KMS-11 (cell line): ENCODE results near the gene KDM4B.

ENCODE experiments used
- H2AFZ ChIP-seq: fragments of 200-600 bp; sonication (generic); 2 replicates; pipeline ENCODE4 v1.6.1; 2016; ENCODE audit warnings: antibody characterized with exemption, mixed run types, low read depth
- H3K27ac ChIP-seq: fragments of 200-600 bp; sonication (generic); 2 replicates; pipeline ENCODE4 v1.6.1; 2016; ENCODE audit warnings: mild to moderate bottlenecking, mixed run types
- H3K27me3 ChIP-seq: fragments of 200-600 bp; sonication (generic); 2 replicates; pipeline ENCODE4 v1.6.1; 2017; ENCODE audit warnings: mild to moderate bottlenecking, low read depth, mixed run types, moderate library complexity; ENCODE audit not compliant: insufficient read depth
- H3K36me3 ChIP-seq: fragments of 200-600 bp; sonication (generic); 2 replicates; pipeline ENCODE4 v1.6.1; 2017; ENCODE audit warnings: mild to moderate bottlenecking, mixed run types; ENCODE audit not compliant: insufficient read depth
- H3K4me1 ChIP-seq: fragments of 200-600 bp; sonication (generic); 2 replicates; pipeline ENCODE4 v1.6.1; 2016; ENCODE audit warnings: mild to moderate bottlenecking, low read depth, mixed run types; ENCODE audit not compliant: poor library complexity, severe bottlenecking
- H3K4me2 ChIP-seq: fragments of 200-600 bp; sonication (generic); 2 replicates; pipeline ENCODE4 v1.7.0; 2016; ENCODE audit warnings: mild to moderate bottlenecking, mixed run types
- H3K4me3 ChIP-seq: fragments of 200-600 bp; sonication (generic); IDR thresholded peaks from 2 replicates; pipeline ENCODE4 v1.6.1; 2017; ENCODE audit warnings: low read depth, low read length, mixed read lengths; ENCODE audit not compliant: insufficient read depth
- H3K79me2 ChIP-seq: fragments of 200-600 bp; sonication (generic); 2 replicates; pipeline ENCODE4 v1.6.1; 2016; ENCODE audit warnings: low read depth, mixed run types; ENCODE audit not compliant: insufficient read depth
- H3K9ac ChIP-seq: fragments of 200-600 bp; sonication (generic); 2 replicates; pipeline ENCODE4 v1.6.1; 2016; ENCODE audit warnings: mild to moderate bottlenecking, mixed run types
- H4K20me1 ChIP-seq: fragments of 200-600 bp; sonication (generic); 2 replicates; pipeline ENCODE4 v1.6.1; 2016; ENCODE audit warnings: mild to moderate bottlenecking, mixed run types; ENCODE audit not compliant: insufficient read depth
- TF ChIP-seq, protein P1 (sequence below): fragments of 200-600 bp; sonication (generic); conservative IDR thresholded peaks from 2 replicates; pipeline ENCODE4 v1.6.1; 2017; ENCODE audit warnings: low read depth, mild to moderate bottlenecking, antibody characterized with exemption, low read length, moderate library complexity, mixed read lengths

KDM4B gene

DNA sequence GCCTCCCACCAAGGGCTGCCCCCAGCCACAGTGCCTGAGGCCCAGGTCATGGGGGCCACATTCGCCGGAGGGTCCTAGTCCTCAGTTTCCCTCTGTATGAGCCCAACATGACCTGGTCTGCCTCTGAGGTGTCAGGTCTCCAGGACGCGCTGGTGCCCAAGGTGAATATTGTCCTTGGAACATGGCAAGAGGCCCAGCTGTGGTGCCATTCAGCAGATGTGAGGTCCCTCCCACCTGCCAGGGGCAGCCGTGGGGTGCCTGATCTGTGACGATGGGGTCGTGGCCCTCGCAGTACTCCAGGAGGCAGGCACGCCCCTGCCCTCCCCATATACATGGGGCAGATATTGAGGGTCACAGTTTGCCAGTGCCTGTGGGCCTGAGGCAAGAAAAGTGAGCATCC lies 151.9 kb downstream of the KDM4B start:
- Histone ChIP-seq H3K36me3 (no peaks in the 10 kb centered on the region), H3K4me1 (no peaks in the 10 kb centered on the region), H3K4me2 (no peak overlapping the region), H3K27me3 (no peaks in the 10 kb centered on the region), H2AFZ (no peak overlapping the region), H3K79me2 (no peaks in the 10 kb centered on the region), H3K4me3 (no peak overlapping the region), H3K27ac (no peak overlapping the region), H4K20me1 (no peaks in the 10 kb centered on the region), H3K9ac (no peak overlapping the region)
- TF ChIP-seq, protein P1, sequence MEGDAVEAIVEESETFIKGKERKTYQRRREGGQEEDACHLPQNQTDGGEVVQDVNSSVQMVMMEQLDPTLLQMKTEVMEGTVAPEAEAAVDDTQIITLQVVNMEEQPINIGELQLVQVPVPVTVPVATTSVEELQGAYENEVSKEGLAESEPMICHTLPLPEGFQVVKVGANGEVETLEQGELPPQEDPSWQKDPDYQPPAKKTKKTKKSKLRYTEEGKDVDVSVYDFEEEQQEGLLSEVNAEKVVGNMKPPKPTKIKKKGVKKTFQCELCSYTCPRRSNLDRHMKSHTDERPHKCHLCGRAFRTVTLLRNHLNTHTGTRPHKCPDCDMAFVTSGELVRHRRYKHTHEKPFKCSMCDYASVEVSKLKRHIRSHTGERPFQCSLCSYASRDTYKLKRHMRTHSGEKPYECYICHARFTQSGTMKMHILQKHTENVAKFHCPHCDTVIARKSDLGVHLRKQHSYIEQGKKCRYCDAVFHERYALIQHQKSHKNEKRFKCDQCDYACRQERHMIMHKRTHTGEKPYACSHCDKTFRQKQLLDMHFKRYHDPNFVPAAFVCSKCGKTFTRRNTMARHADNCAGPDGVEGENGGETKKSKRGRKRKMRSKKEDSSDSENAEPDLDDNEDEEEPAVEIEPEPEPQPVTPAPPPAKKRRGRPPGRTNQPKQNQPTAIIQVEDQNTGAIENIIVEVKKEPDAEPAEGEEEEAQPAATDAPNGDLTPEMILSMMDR = no peak

DNA sequence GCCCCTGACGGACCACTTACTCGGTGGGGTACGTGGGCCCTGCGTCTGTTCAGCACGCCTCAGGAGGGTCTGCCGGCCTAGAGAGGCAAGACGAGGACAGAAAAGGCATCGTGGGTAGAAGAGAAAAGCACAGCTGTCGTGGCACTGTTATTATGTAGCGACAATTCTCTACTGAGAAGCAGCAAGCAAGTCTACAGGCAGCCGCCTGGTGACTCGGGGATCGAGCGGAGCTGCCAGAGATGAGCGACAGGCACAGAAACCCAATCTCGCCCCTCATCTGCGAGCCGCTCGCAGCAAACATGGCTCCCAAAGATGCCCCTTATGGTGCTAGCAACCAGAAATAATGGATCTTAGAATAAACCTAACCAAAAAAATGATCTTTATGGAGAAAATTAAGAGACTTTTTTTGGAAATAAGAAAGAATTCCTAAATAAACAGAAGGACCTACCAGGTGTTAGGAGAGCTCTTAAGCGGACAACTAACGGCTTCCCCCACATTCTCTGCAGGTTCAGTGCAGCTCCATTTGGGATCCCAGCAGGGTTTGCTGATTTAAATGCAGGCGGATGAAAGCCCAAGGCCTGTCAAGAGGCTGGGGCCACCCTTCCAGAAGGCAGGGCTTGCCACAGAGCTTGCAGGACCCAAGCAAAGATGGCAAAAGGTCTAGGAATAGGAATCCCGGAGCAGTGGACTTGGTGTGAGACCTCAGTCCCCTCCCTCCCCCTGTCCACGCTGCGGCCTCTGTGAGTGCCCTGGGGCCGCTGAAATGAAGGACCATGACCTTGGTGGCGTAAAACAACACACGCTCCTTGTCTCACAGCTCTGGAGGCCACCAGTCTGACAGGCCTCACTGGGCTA lies 152.6 kb downstream of the KDM4B start:
- H3K79me2 ChIP-seq = no peaks in the 10 kb centered on the region

DNA sequence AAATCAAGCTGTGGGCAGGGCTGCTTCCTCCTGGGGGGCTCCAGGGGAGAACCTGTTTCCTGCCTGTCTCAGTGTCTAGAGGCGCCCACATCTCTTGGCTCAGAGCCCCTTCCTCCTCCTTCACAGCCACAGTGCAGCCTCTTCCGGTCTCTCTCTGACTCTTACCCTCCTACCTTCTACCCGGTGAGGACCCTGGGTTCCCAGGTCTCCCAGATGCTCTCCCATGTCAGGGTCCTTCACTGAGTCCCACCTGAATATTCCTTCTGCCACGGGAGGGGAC lies 153.1 kb downstream of the KDM4B start:
- Histone ChIP-seq H2AFZ (no peak overlapping the region), H4K20me1 (no peaks in the 10 kb centered on the region), H3K9ac (no peak overlapping the region), H3K36me3 (no peaks in the 10 kb centered on the region), H3K27ac (no peak overlapping the region), H3K4me1 (no peaks in the 10 kb centered on the region), H3K4me3 (no peak overlapping the region), H3K27me3 (no peaks in the 10 kb centered on the region), H3K79me2 (no peaks in the 10 kb centered on the region), H3K4me2 (no peak overlapping the region)
- TF ChIP-seq, protein P1 = no peak

More for the DNA sequence above, 152.6 kb downstream of the KDM4B start:
- H3K4me3 ChIP-seq = no peak overlapping the region
- TF ChIP-seq, protein P1 = no peak
- no peaks in the 10 kb centered on the region for H3K27me3 ChIP-seq
- H3K4me1 ChIP-seq = no peaks in the 10 kb centered on the region
- no peaks in the 10 kb centered on the region for H3K36me3 ChIP-seq
- no peak overlapping the region for H2AFZ ChIP-seq
- no peak overlapping the region for H3K4me2 ChIP-seq
- H3K27ac ChIP-seq = no peak overlapping the region
- no peak overlapping the region for H3K9ac ChIP-seq
- H4K20me1 ChIP-seq = no peaks in the 10 kb centered on the region

DNA sequence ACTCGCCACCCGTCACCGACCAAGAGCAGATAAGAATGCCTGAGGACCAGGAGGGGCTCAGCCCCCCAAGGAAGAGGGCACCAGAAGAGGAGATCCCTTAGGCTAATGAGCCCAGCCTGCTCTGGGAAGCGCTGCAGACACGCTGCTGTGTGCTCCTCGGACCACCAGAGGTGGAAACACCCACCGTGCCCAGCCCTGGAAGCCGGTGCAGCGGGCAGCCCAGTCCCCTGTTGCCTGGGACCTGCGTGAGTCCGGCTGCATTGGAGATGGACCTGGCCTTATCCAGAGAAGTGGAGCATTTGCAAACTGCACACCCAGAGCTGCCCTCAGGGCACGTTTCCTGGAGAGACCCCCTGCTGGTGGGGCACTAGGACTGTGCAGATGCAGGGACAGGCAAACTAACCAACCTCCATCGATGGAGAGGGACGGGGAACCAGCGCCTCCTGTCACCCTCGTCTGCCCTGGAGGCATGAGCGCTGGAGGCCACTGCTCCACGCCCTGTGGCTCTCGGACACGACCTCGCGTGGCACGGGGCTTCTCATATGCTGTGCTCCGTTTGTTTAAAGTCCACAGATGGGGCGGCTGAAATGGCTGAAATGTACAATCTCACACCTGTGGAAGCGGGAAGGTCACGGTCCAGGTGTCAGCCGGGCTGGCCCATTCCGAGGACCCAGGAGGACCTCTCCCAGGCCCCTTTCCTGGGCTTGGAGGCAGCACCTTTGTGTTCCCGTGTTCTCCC lies 153.9 kb downstream of the KDM4B start:
- no peak overlapping the region for H3K4me2 ChIP-seq
- H4K20me1 ChIP-seq = no peaks in the 10 kb centered on the region

More for the DNA sequence above, 153.9 kb downstream of the KDM4B start:
- Histone ChIP-seq H3K4me3 (no peak overlapping the region), H3K4me1 (no peaks in the 10 kb centered on the region), H3K79me2 (no peaks in the 10 kb centered on the region), H3K9ac (no peak overlapping the region), H2AFZ (no peak overlapping the region), H3K27me3 (no peaks in the 10 kb centered on the region), H3K27ac (no peak overlapping the region), H3K36me3 (no peaks in the 10 kb centered on the region)
- TF ChIP-seq, protein P1 = no peak
